Coronary artery (tissue), 2 donors: Measurements from ENCODE around the gene ACSL3.
A peak's percentile ranks its signal among the peaks of the same experiment; 100 is the strongest.

Source experiments
- DNase-seq: peaks from one replicate; pipeline ENCODE4 v3.0.0-alpha.2; 2017; ENCODE audit warnings: low spot score
- H3K27ac ChIP-seq, 2 donors: fragments of 200-600 bp; sonication (generic); one replicate each; pipeline ENCODE4 v1.5.1; 2016 to 2019
- H3K4me3 ChIP-seq: fragments of 200-600 bp; sonication (generic); 2 replicates; pipeline ENCODE4 v1.5.1; 2016; ENCODE audit warnings: mild to moderate bottlenecking, moderate library complexity
- CTCF ChIP-seq: fragments of 200-600 bp; sonication (generic); IDR thresholded peaks from one replicate; pipeline ENCODE4 v1.5.1; 2019; ENCODE audit warnings: antibody characterized with exemption

The ACSL3 gene

GRCh38 chr2:222883420-222883819, 22.6 kb downstream of the ACSL3 start:
- peak overlapping the region in 1 of 2 donors; percentile 31 for H3K27ac ChIP-seq
- no peak for DNase-seq
- no peak overlapping the region for H3K4me3 ChIP-seq
- no peak for TF ChIP-seq CTCF

- no peak for DNase-seq
- Histone ChIP-seq H3K27ac (peak overlapping the region in 1 of 2 donors; percentile 31), H3K4me3 (no peak overlapping the region)
- no peak for TF ChIP-seq CTCF
Measured at GRCh38 chr2:222884114-222884771, 23.4 kb downstream of the ACSL3 start.

GRCh38 chr2:222884805-222885424, 24.1 kb downstream of the ACSL3 start:
- DNase-seq, result no peak
- no peak for TF ChIP-seq CTCF
- no peak overlapping the region for H3K4me3 ChIP-seq
- H3K27ac ChIP-seq, result no peak overlapping the region

- no peak overlapping the region for H3K27ac ChIP-seq
- TF ChIP-seq CTCF, result no peak
- H3K4me3 ChIP-seq, result no peak overlapping the region
- no peak for DNase-seq
Measured at GRCh38 chr2:222887124-222887523, 26.3 kb downstream of the ACSL3 start.

- Histone ChIP-seq H3K27ac (no peak overlapping the region), H3K4me3 (no peak overlapping the region)
- TF ChIP-seq CTCF, result no peak
- no peak for DNase-seq
Measured at GRCh38 chr2:222888716-222889115, 27.9 kb downstream of the ACSL3 start.

GRCh38 chr2:222891890-222892289, 31.1 kb downstream of the ACSL3 start:
- DNase-seq, result no peak
- no peak for TF ChIP-seq CTCF
- H3K4me3 ChIP-seq, result peak overlapping the region; percentile 36
- H3K27ac ChIP-seq, result peak overlapping the region in 1 of 2 donors; percentile 52

GRCh38 chr2:222892321-222892720, 31.5 kb downstream of the ACSL3 start:
- no peak for DNase-seq
- TF ChIP-seq CTCF, result no peak
- H3K4me3 ChIP-seq, result peak overlapping the region; percentile 36
- peak overlapping the region in 1 of 2 donors; percentile 52 for H3K27ac ChIP-seq
